ENCODE measurements around the gene GOLGA8K.
"Not testable (repeated sequence)": the region's sequence is repeated elsewhere in the genome, so short reads cannot be mapped to it uniquely, and the experiment has no call there.

The GOLGA8K gene
- long read RNA-seq, partial matches to known transcripts = 0 of 1 reads
- long read RNA-seq, other reads (novel, unspliced or antisense) = 1 of 1 reads

DNA sequence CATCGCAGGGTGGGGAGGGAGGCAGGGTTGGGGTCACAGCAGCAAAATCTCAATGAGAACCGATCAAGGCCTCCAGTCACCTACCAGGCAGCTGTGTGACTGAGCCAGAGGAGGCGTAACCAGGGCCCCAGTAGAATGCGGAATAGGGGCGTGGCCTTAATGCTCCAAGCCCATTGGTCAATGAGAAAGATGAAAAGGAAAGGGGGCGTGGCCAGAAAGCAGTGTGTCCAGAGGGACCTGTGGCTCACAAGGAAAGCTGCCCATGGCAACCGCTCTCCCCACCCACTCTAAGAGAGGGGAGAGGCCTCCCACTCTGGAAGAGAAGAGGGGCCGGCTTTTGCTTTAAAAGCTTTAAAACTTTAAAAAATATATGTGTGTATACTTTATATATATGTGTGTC is at the start of gene GOLGA8K:
Gene GOLGA8K, minus strand, starts transcription at position 101 of the 400 bp plus-strand sequence. Its CDS starts 98 bp downstream, at position 3.
- H3K27ac ChIP-seq (replicated peaks); H3K4me3 ChIP-seq (replicated peaks; ENCODE audit: insufficient read depth, low read length); H3K27me3 ChIP-seq (ENCODE audit: insufficient read depth, poor library complexity, severe bottlenecking); DNase-seq (ENCODE audit: low read depth in 1 of 2, low spot score in 1 of 2): not testable (repeated sequence)

DNA sequence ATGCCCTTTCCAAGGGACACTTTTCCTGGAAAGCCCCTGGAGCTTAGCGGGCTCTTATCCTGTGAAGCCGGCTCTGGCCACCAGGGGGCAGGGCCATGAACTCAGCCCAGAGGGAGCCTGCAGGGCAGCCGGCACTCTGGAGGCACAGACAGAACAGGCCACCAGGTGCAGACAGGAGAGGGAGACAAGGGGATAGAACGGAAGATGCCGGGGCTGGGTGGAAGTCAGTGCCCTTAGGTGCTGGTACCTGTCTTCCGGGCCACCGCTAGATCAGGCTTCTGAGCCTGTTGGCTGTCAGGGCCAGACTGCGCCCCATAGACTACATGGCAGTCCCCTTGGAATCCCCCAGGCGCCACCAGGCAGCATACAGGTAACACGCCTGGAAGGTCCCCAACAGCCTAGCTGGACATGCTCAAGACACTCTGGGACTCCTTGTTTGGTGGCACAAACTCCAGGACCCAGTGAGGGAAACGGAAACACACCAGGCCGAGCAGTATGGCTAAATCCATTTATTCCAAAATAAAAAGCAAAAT is 37.4 kb upstream of the GOLGA8K start:
- not testable (repeated sequence) for H3K4me3 ChIP-seq (replicated peaks; ENCODE audit: insufficient read depth, low read length); H3K27me3 ChIP-seq (ENCODE audit: insufficient read depth, poor library complexity, severe bottlenecking); DNase-seq (ENCODE audit: low read depth in 1 of 2, low spot score in 1 of 2); H3K27ac ChIP-seq (replicated peaks)

DNA sequence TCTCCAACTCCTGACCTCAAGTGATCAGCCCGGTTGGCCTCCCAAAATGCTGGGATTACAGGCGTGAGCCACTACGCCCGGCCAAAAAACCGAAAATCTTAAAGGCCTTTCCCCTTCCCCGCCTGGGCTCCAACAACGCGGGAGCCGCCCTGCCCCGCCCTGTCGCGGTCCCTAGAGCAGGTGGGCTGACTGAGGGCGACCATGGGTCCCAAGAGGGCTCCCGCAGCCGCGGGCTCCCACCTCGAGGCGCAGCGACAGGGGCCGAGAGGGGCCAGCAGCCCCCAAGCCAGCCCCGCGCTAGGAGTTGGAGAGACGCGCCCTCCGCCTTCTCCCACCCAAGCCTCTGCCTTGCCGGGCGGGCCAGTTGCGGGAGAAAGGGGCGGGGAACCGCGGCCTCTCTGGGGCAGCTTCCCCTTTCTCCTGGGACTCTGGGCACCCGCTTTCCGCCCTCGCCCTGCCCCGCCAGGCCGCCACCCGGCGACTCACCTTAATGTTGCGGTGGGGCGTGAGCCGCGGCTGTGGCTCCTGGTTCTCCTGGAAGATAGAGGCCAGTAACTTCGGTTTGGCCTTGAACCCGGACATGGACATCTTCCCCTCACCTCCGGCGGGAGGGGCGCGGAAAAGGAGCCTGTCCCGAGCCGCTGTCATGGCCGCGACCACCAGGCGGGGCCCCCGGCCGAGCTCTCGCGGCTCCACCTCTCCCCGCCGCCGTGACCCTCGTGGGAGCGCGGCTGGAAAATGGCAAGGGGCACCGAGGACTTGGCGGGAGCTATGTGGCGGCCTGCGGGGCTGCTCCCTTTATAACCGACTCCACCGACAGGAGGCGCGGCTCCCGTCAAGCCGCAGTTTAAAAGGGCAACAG is 31.2 kb upstream of the GOLGA8K start:
- not testable (repeated sequence) for H3K27ac ChIP-seq (replicated peaks)

DNA sequence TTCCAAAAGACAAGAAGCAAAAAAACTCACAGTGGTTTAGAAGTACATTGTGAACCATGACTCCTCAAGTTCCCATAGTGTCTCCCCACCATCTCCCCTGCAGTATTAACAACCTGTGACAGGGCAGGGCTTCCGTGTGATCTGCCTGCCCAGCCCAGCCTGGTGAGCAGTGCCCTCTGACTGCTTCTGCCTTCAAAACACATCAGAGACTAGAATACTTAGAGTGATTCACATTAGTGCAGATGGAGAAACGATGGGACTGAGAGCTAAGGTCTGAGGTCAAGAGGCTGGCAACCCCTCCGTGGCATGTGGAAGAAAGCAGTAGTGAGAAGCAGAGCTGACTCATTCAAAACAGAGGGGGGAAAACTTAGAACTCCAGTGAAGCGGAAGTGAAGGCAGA is 24.5 kb upstream of the GOLGA8K start:
- DNase-seq (ENCODE audit: low read depth in 1 of 2, low spot score in 1 of 2); H3K27ac ChIP-seq (replicated peaks): not testable (repeated sequence)

More for the DNA sequence above, 31.2 kb upstream of the GOLGA8K start:
- not testable (repeated sequence) for DNase-seq (ENCODE audit: low read depth in 1 of 2, low spot score in 1 of 2); H3K27me3 ChIP-seq (ENCODE audit: insufficient read depth, poor library complexity, severe bottlenecking); H3K4me3 ChIP-seq (replicated peaks; ENCODE audit: insufficient read depth, low read length)

GRCh38 chr15:32426511-32426910 is 23.4 kb upstream of the GOLGA8K start:
- not testable (repeated sequence) for H3K27ac ChIP-seq (replicated peaks); H3K4me3 ChIP-seq (replicated peaks; ENCODE audit: insufficient read depth, low read length); H3K27me3 ChIP-seq (ENCODE audit: insufficient read depth, poor library complexity, severe bottlenecking); DNase-seq (ENCODE audit: low read depth in 1 of 2, low spot score in 1 of 2)

More for the DNA sequence above, 24.5 kb upstream of the GOLGA8K start:
- not testable (repeated sequence) for H3K4me3 ChIP-seq (replicated peaks; ENCODE audit: insufficient read depth, low read length); H3K27me3 ChIP-seq (ENCODE audit: insufficient read depth, poor library complexity, severe bottlenecking)

DNA sequence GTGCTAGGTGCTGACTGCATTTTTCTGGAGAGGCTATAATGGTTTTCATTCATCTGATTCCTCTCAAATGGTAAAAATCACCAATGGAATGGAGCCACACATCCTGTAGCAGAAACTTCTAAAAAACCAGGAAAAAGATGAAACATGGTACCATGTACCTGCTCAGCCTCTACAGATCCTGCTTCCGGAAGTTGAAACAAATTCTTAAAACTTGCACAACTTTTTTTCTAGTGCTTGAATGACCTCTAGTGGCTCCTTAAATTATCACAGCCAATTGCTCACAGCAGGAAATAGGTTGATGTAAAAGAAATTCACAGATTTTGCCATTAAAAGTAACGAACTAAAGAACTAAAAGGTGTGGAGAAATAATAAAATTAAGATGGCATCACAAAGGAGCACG is 4.8 kb upstream of the GOLGA8K start:
- H3K27ac ChIP-seq (replicated peaks); H3K27me3 ChIP-seq (ENCODE audit: insufficient read depth, poor library complexity, severe bottlenecking); H3K4me3 ChIP-seq (replicated peaks; ENCODE audit: insufficient read depth, low read length): not testable (repeated sequence)
- peak in 1 of 2 experiments; percentile 18 for DNase-seq (ENCODE audit: low read depth in 1 of 2, low spot score in 1 of 2)

GRCh38 chr15:32396522-32396921 is 6.6 kb downstream of the GOLGA8K start:
- H3K27ac ChIP-seq (replicated peaks); H3K4me3 ChIP-seq (replicated peaks; ENCODE audit: insufficient read depth, low read length); H3K27me3 ChIP-seq (ENCODE audit: insufficient read depth, poor library complexity, severe bottlenecking); DNase-seq (ENCODE audit: low read depth in 1 of 2, low spot score in 1 of 2): not testable (repeated sequence)

DNA sequence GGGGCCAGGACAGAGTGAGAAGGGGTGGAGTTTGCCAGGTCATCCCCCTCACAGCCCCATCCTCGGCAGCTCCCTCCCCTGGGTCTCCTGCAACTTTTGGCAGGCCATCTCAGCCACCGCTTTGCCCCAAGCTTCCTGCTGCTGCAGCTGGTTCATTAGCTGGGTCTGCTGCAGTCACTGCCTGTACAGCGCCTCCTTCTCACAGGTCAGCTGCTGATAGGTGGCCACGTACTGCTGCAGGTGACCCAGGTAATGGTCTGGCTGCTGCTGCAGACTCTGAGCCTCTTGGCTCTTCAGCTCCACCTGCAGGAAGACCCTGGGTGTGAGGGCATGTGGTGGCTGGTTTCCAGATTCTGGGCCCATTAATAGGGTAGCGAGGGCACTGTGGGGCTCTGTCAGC is 8.3 kb downstream of the GOLGA8K start:
- not testable (repeated sequence) for H3K27me3 ChIP-seq (ENCODE audit: insufficient read depth, poor library complexity, severe bottlenecking); H3K27ac ChIP-seq (replicated peaks); DNase-seq (ENCODE audit: low read depth in 1 of 2, low spot score in 1 of 2); H3K4me3 ChIP-seq (replicated peaks; ENCODE audit: insufficient read depth, low read length)

DNA sequence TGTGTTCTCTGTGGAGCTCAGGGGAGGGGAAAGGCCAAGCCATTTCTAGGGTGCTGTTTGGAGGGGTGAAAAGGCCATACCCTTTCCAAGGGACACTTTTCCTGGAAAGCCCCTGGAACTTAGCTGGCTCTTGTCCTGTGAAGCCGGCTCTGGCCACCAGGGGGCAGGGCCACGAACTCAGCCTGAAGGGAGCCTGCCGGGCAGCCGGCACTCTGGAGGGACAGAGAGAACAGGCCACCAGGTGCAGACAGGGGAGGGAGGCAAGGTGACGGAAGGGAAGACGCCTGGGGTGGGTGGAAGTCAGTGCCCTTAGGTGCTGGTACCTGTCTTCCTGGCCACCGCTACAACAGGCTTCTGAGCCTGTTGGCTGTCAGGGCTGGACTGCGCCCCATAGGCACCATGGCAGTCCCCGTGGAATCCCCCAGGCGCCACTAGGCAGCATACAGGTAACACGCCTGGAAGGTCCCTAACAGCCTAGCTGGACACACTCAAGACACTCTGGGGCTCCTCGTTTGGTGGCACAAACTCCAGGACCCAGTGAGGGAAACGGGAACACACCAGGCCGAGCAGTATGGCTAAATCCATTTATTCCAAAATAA is 14.9 kb downstream of the GOLGA8K start:
- not testable (repeated sequence) for H3K27me3 ChIP-seq (ENCODE audit: insufficient read depth, poor library complexity, severe bottlenecking); DNase-seq (ENCODE audit: low read depth in 1 of 2, low spot score in 1 of 2); H3K27ac ChIP-seq (replicated peaks); H3K4me3 ChIP-seq (replicated peaks; ENCODE audit: insufficient read depth, low read length)

- H3K27ac ChIP-seq (replicated peaks) = not testable (repeated sequence)
These were observed 17.1 kb downstream of the GOLGA8K start for GRCh38 chr15:32385823-32386495.

GRCh38 chr15:32374185-32374584 is 28.9 kb downstream of the GOLGA8K start:
- H3K4me3 ChIP-seq (replicated peaks; ENCODE audit: insufficient read depth, low read length); H3K27ac ChIP-seq (replicated peaks); H3K27me3 ChIP-seq (ENCODE audit: insufficient read depth, poor library complexity, severe bottlenecking); DNase-seq (ENCODE audit: low read depth in 1 of 2, low spot score in 1 of 2): not testable (repeated sequence)

More at GRCh38 chr15:32385823-32386495, 17.1 kb downstream of the GOLGA8K start:
- not testable (repeated sequence) for DNase-seq (ENCODE audit: low read depth in 1 of 2, low spot score in 1 of 2); H3K4me3 ChIP-seq (replicated peaks; ENCODE audit: insufficient read depth, low read length); H3K27me3 ChIP-seq (ENCODE audit: insufficient read depth, poor library complexity, severe bottlenecking)

DNA sequence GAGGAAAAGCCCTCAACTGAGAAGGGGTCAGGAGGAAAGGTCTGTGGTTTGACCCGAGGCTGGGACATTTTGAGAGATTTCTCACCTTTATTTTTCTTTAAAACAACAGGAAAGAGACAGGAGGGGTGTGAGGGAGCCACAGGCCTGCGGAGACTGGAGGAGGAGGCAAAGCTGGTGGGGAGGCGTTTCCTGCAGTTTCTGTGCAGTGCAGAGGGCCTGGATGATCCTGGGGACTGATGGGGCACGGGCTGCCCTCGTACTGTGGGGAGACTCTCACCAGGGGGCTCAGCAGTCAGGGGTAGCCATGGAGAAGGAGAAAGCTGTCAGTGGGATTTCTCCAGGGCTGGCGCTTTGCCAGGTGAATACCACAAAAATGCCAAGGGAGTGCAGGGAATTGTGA is 29.4 kb downstream of the GOLGA8K start:
- not testable (repeated sequence) for DNase-seq (ENCODE audit: low read depth in 1 of 2, low spot score in 1 of 2); H3K4me3 ChIP-seq (replicated peaks; ENCODE audit: insufficient read depth, low read length); H3K27ac ChIP-seq (replicated peaks); H3K27me3 ChIP-seq (ENCODE audit: insufficient read depth, poor library complexity, severe bottlenecking)

- not testable (repeated sequence) for H3K4me3 ChIP-seq (replicated peaks; ENCODE audit: insufficient read depth, low read length); DNase-seq (ENCODE audit: low read depth in 1 of 2, low spot score in 1 of 2); H3K27ac ChIP-seq (replicated peaks); H3K27me3 ChIP-seq (ENCODE audit: insufficient read depth, poor library complexity, severe bottlenecking)
These were observed 31.0 kb downstream of the GOLGA8K start for GRCh38 chr15:32372075-32372474.

GRCh38 chr15:32370526-32370925 is 32.6 kb downstream of the GOLGA8K start:
- DNase-seq (ENCODE audit: low read depth in 1 of 2, low spot score in 1 of 2); H3K4me3 ChIP-seq (replicated peaks; ENCODE audit: insufficient read depth, low read length); H3K27me3 ChIP-seq (ENCODE audit: insufficient read depth, poor library complexity, severe bottlenecking): not testable (repeated sequence)

More at GRCh38 chr15:32370526-32370925, 32.6 kb downstream of the GOLGA8K start:
- H3K27ac ChIP-seq (replicated peaks) = not testable (repeated sequence)
